ENCODE results near the gene CLSTN3.
"Not testable (repeated sequence)": the region's sequence is repeated elsewhere in the genome, so short reads cannot be mapped to it uniquely, and the experiment has no call there.

Gene CLSTN3

DNA sequence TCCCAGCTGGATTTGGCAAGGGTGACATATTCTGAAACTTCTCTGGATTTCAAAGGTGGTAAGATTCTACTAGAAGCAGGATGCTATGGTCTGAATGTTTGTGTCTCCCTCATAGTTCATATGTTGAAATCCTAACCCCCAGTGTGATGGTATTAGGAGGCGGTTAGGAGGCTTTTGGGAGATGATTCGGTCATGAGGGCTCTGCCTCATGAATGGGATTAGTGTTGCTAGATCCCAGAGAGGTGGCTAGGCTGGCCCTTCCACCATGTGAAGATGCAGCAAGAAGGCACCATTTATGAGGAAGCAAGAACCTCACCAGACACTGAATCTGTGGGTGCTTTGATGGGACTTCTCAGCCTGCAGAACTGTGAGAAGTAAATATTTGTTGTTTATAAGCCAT is 48.3 kb downstream of the CLSTN3 start:
- POLR2A ChIA-PET, result no interaction called here
- H3K4me3 ChIP-seq (ENCODE audit: low read depth, low read length), result no peak overlapping the region
- CTCF ChIA-PET, result interaction anchor here (1.0 to 1.5 kb wide), 3 partner anchors 10 to 38 kb away, joined by 3 to 6 read pairs (median 4); partner anchors contain the start of gene PEX5
- no peak for DNase-seq (ENCODE audit: low read depth, low spot score)
- no peak for TF ChIP-seq CTCF (IDR thresholded peaks at IDR 0.05; ENCODE audit: insufficient read depth, low read length, missing control alignments)

- no peak overlapping the region for H3K4me3 ChIP-seq (ENCODE audit: low read depth, low read length)
- no peak for DNase-seq (ENCODE audit: low read depth, low spot score)
- ChIA-PET CTCF (interaction anchor here (0.6 to 3.0 kb wide), 3 partner anchors 18 to 39 kb away, joined by 3 to 14 read pairs (median 10); no protein-coding TSS in a partner anchor), POLR2A (no interaction called here)
- TF ChIP-seq CTCF (IDR thresholded peaks at IDR 0.05; ENCODE audit: insufficient read depth, low read length, missing control alignments), result no peak
Measured at GRCh38 chr12:7180685-7181084, 50.5 kb downstream of the CLSTN3 start.

DNA sequence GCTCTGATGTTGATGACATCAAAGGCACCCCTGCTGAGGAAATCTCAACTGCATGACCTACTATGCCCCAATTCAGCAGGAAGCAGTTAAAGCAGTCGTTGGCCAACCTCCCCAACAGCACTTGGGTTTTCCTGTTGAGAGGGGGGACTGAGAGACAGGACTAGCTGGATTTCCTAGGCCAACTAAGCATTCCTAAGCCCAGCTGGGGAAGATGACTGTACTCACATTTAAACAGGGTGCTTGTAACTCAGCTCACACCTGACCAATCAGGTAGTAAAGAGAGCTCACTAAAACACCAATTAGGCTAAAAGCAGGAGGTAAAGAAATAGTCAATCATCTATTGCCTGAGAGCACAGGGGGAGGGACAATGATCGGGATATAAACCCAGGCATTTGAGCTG is 55.9 kb downstream of the CLSTN3 start:
- POLR2A ChIA-PET; H3K4me3 ChIP-seq (ENCODE audit: low read depth, low read length); DNase-seq (ENCODE audit: low read depth, low spot score): not testable (repeated sequence)
- CTCF ChIA-PET, result interaction anchor here (1.1 to 5.3 kb wide), 3 partner anchors 18 to 125 kb away, joined by 3 to 100 read pairs (median 10); partner anchors contain the start of gene C1S

GRCh38 chr12:7188562-7189397 is 58.6 kb downstream of the CLSTN3 start:
- ChIA-PET POLR2A (interaction anchor here (0.9 kb wide), 1 partner anchor 261 kb away, joined by 3 read pairs; the partner anchor contains the start of gene ATN1), CTCF (interaction anchor here (0.6 to 5.3 kb wide), 19 partner anchors 11 to 128 kb away, joined by 3 to 100 read pairs (median 5); partner anchors contain the start of genes C1RL and C1S)
- DNase-seq (ENCODE audit: low read depth, low spot score), result no peak
- H3K4me3 ChIP-seq (ENCODE audit: low read depth, low read length), result peak overlapping the region; percentile 93
- TF ChIP-seq CTCF (IDR thresholded peaks at IDR 0.05; ENCODE audit: insufficient read depth, low read length, missing control alignments), result peak; percentile 94

DNA sequence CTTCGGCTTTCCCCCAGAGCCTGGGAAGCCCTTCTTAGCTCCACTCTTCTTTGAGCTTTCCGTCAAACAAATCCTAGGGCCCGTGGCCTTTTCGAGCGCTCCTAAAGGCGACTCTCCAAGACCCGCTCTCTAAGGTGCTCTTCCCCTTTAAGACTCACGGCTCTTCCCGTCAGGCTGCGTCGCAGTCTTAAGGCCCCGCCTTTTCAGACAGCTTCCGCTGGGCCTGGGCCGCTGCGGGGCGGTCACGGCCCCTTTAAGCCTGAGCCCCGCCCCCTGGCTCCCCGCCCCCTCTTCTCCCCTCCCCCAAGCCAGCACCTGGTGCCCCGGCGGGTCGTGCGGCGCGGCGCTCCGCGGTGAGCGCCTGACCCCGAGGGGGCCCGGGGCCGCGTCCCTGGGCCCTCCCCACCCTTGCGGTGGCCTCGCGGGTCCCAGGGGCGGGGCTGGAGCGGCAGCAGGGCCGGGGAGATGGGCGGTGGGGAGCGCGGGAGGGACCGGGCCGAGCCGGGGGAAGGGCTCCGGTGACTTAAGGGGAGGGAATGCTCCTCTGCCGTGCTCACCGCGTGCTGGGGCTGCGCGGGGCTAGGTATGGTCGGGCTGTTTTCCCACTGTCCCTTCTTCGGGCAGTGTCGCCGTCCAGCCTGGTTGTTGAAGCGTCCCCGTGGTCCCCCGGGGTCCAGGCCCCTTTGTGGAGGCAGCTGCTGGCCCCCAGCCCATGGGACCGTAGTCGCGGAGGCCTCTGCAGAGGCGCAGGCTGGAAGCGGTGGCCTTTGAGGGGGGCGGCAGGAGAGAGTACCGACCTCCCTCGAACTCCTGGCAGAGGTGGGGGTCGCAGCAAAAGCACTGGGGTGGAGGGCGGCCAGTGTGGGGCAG is 59.5 kb downstream of the CLSTN3 start, which contains the start of gene PEX5:
Gene PEX5, plus strand, starts transcription at position 289 of the 870 bp plus-strand sequence. CDS start 692 bp downstream, outside the sequence.
- H3K4me3 ChIP-seq (ENCODE audit: low read depth, low read length), result peak within 1 kb of the TSS; percentile 93
- CTCF ChIA-PET, result interaction anchor here (0.8 to 5.3 kb wide), 12 partner anchors 12 to 76 kb away, joined by 3 to 100 read pairs (median 6); no protein-coding TSS in a partner anchor
- DNase-seq (ENCODE audit: low read depth, low spot score), result peak; percentile 42
- no peak for TF ChIP-seq CTCF (IDR thresholded peaks at IDR 0.05; ENCODE audit: insufficient read depth, low read length, missing control alignments)
- POLR2A ChIA-PET, result interaction anchor here (0.9 kb wide), 1 partner anchor 261 kb away, joined by 3 read pairs; the partner anchor contains the start of gene ATN1

GRCh38 chr12:7190268-7191055 is 60.3 kb downstream of the CLSTN3 start:
- DNase-seq (ENCODE audit: low read depth, low spot score), result no peak

More at GRCh38 chr12:7190268-7191055, 60.3 kb downstream of the CLSTN3 start:
- CTCF ChIA-PET, result interaction anchor here (1.5 to 5.3 kb wide), 5 partner anchors 12 to 77 kb away, joined by 3 to 100 read pairs (median 14); no protein-coding TSS in a partner anchor
- peak overlapping the region; percentile 93 for H3K4me3 ChIP-seq (ENCODE audit: low read depth, low read length)
- POLR2A ChIA-PET, result no interaction called here
- no peak for TF ChIP-seq CTCF (IDR thresholded peaks at IDR 0.05; ENCODE audit: insufficient read depth, low read length, missing control alignments)
